ENCODE measurements around the gene CACFD1.

CACFD1 gene

DNA sequence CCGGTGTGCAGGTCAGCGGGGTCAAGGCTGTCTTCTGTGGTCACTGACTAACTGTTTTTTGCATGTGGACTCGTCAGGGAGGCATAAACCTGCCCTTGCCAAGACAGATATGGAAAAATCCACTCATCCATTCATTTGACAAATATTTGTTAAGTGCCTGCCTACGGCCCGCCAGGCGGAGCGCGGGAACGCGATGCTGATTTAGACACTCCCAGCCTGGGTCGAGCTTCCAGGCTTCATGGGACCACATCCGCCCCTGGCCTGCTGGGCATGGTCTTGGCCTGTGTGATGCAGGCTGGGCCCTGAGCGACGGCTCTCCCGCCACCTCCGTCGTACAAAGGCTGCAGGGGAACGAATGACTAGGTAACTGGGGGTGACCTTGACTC is 46.9 kb downstream of the CACFD1 start:
- H3K27ac Mint-ChIP-seq = no peak overlapping the region
- DNase-seq = no peak
- H3K4me1 Mint-ChIP-seq (ENCODE audit: low read depth) = peaks cover 18% of the 10 kb centered on the region
- no peak overlapping the region for H3K4me3 Mint-ChIP-seq
- no peaks in the 10 kb centered on the region for H3K36me3 Mint-ChIP-seq (ENCODE audit: low read depth)
- H3K9me3 Mint-ChIP-seq = peaks cover 9% of the 10 kb centered on the region
- no peaks in the 10 kb centered on the region for H3K27me3 Mint-ChIP-seq

- no peaks in the 10 kb centered on the region for H3K36me3 Mint-ChIP-seq (ENCODE audit: low read depth)
- H3K27ac Mint-ChIP-seq = no peak overlapping the region
- H3K27me3 Mint-ChIP-seq = no peaks in the 10 kb centered on the region
- DNase-seq = no peak
- no peak overlapping the region for H3K4me3 Mint-ChIP-seq
- peaks cover 18% of the 10 kb centered on the region for H3K4me1 Mint-ChIP-seq (ENCODE audit: low read depth)
- H3K9me3 Mint-ChIP-seq = peaks cover 3% of the 10 kb centered on the region
Measured at GRCh38 chr9:133507246-133507965, 47.6 kb downstream of the CACFD1 start.

DNA sequence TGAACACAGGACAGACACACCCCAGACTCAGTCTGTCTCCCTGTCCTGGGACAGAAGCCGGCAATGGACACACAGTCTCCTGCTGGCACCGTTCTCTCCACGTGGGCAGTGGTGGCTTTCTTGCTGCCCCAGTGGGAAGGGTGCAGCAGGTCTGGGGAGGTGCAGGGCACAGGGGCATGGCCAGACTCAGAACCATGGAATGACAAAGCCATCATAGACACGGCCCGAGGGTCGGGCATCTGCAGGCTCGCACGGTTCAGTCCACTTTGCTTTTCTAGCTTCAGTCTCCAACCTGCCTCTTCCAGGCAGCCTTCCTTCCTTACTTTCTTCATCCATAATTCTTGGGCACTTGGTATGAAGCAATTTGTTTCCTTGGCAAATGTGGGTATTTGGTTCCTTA is 48.3 kb downstream of the CACFD1 start:
- Mint-ChIP-seq H3K27me3 (no peaks in the 10 kb centered on the region), H3K4me1 (ENCODE audit: low read depth) (peaks cover 18% of the 10 kb centered on the region), H3K9me3 (no peaks in the 10 kb centered on the region), H3K27ac (no peak overlapping the region), H3K4me3 (no peak overlapping the region), H3K36me3 (ENCODE audit: low read depth) (no peaks in the 10 kb centered on the region)
- DNase-seq = no peak

DNA sequence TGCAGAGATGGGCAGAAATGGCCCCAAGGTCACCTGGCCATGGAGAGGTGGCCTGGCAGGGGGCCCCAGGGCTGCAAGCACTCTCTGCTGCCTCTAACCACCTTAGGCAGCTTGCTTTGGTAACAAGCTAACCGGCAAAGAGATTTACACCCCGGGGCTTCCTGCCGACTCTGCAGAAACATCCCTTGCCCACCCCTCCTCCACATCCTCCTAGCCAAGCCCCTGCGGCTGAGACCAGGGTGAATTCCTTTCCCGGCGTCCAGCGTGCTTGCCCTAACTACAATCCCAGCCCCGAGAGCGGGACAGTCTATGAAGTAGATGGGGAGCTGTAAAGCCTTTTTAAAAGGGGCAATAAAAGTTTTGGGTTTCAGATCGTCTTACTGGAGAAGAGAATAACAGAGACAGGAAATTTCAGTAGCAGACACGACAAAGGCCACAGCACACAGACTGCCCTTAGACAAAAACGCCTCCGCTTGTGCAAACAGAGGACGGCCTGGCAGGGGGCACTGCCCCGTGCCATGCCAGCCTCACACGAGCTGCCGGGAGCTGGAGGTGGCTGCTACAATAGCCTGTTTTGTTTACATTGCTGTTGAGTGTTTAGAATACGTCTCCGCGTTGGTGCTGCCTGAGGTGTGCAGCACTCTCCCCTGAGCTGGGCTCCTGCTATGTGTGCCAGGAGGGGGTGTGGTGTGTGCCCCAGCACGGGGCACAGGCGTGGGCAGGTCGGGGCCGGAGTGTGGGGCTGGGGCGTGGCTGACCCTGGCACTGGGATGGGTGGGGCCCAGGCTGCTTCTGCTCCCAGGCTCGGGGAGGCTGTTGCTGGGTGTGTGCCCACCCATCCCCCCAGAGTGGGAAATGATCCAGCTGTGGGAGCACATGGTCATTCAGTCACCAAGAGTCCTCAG is 49.7 kb downstream of the CACFD1 start:
- H3K4me1 Mint-ChIP-seq (ENCODE audit: low read depth) = peaks cover 18% of the 10 kb centered on the region
- peak overlapping the region; percentile 63 for H3K27ac Mint-ChIP-seq
- H3K4me3 Mint-ChIP-seq = peak overlapping the region; percentile 54
- H3K9me3 Mint-ChIP-seq = no peaks in the 10 kb centered on the region
- H3K36me3 Mint-ChIP-seq (ENCODE audit: low read depth) = no peaks in the 10 kb centered on the region
- peak; percentile 45 for DNase-seq
- no peaks in the 10 kb centered on the region for H3K27me3 Mint-ChIP-seq

DNA sequence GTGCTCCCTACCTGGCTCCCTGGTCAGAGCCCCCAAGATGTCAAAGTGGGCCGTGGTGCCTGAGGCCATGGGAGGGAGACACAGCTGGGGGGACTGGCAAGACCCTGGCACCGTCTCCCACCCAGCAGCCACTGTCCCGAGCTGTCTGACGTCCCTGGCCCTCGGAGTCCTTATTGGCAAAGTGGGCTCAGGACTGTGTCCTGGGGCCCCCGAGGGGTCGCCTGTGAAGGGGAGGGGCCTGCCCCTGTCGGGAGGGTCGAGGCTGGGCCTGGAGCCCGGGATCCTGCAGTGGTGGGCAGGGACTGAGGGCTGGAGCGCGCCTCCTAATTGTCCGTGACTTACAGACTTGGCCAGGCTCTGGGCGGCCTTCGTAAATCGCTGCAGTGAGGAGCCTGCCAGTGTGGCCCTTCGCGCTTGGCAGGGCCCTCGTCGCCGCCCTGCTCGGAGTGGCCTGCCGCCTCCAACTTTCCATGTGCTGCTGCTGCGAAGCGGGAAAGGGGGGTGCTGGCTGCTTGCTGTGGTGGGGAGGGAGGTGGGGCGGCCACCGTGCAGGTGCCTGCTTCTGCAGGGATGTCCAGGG is 51.2 kb downstream of the CACFD1 start:
- Mint-ChIP-seq H3K27me3 (no peaks in the 10 kb centered on the region), H3K4me3 (no peak overlapping the region)

GRCh38 chr9:133511607-133512006 is 51.8 kb downstream of the CACFD1 start:
- Mint-ChIP-seq H3K36me3 (ENCODE audit: low read depth) (no peaks in the 10 kb centered on the region), H3K4me1 (ENCODE audit: low read depth) (peaks cover 18% of the 10 kb centered on the region), H3K27ac (no peak overlapping the region), H3K9me3 (no peaks in the 10 kb centered on the region), H3K27me3 (no peaks in the 10 kb centered on the region), H3K4me3 (no peak overlapping the region)
- DNase-seq = no peak

More for the DNA sequence above, 51.2 kb downstream of the CACFD1 start:
- Mint-ChIP-seq H3K4me1 (ENCODE audit: low read depth) (peaks cover 18% of the 10 kb centered on the region), H3K9me3 (no peaks in the 10 kb centered on the region), H3K27ac (no peak overlapping the region), H3K36me3 (ENCODE audit: low read depth) (no peaks in the 10 kb centered on the region)
- DNase-seq = no peak

- no peak overlapping the region for H3K27ac Mint-ChIP-seq
- H3K27me3 Mint-ChIP-seq = no peaks in the 10 kb centered on the region
- H3K36me3 Mint-ChIP-seq (ENCODE audit: low read depth) = no peaks in the 10 kb centered on the region
- peaks cover 18% of the 10 kb centered on the region for H3K4me1 Mint-ChIP-seq (ENCODE audit: low read depth)
- DNase-seq = no peak
- H3K4me3 Mint-ChIP-seq = no peak overlapping the region
- H3K9me3 Mint-ChIP-seq = no peaks in the 10 kb centered on the region
Measured at GRCh38 chr9:133512253-133513213, 52.8 kb downstream of the CACFD1 start.

DNA sequence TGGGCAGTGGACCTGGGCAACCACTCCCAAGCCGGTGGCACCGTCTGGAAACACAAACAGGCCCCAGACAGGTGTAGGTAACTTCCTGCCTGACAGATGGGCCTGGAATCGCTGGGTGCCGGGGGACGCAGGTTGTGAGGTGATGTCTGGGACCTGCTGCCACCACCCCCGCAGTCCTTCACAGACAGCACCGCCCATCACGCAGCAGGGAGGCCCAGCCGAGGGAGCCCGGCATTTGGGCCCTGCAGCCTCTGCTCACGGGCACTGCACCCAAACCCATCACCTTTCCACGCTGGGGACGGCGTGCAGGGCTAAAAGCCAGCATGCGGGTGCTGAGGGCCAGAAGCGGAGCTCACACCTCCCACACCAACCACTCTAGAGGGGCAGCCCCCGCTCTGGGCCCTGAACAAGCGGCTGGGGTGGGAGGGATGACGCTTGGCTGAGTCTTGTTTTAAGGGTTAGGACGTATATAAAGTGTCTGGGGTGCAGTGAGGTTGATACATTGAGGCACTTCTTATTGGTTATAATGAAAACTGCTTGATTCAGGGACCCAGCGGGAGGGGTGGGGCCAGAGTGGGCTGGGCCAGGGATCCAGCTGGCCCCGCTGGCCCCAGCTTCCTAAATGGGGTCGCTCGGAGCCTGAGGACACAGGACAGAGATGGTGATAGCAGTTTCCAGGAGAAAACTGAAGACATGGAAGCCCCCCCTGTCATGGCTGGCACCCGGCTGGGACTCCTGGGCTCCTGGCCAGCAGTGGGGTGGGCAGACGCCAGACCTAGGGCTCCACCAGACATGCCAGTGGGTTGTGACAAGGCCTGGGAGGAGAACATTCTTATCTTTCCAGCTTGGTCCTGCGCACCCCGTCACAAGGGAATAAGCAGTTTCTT is 53.7 kb downstream of the CACFD1 start:
- peaks cover 15% of the 10 kb centered on the region for H3K4me1 Mint-ChIP-seq (ENCODE audit: low read depth)
- H3K27me3 Mint-ChIP-seq = no peaks in the 10 kb centered on the region
- no peaks in the 10 kb centered on the region for H3K36me3 Mint-ChIP-seq (ENCODE audit: low read depth)
- DNase-seq = no peak
- H3K9me3 Mint-ChIP-seq = no peaks in the 10 kb centered on the region
- no peak overlapping the region for H3K27ac Mint-ChIP-seq
- no peak overlapping the region for H3K4me3 Mint-ChIP-seq

GRCh38 chr9:133514460-133515239 is 54.9 kb downstream of the CACFD1 start:
- H3K27me3 Mint-ChIP-seq = no peaks in the 10 kb centered on the region

DNA sequence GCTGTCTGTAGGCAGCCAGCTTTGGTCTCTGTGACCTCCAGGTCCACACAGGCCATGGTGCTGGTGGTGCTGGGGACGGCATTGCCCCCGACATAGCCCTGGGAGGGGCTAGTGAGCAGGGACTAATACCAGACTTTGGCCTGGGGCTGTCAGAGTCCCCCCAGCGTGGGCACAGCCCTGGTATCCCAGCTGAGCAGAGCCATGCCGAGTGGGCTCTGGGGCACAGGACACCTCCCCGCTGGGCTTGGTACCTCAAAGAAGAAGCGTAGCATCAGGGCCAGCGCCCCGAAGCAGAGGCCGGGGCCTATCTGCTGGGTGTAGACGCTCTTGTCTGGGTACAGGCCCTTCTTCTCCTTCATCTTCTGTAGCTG is 55.4 kb downstream of the CACFD1 start:
- Mint-ChIP-seq H3K27ac (no peak overlapping the region), H3K36me3 (ENCODE audit: low read depth) (no peaks in the 10 kb centered on the region), H3K4me1 (ENCODE audit: low read depth) (no peaks in the 10 kb centered on the region), H3K9me3 (no peaks in the 10 kb centered on the region), H3K27me3 (no peaks in the 10 kb centered on the region), H3K4me3 (no peak overlapping the region)
- no peak for DNase-seq

More at GRCh38 chr9:133514460-133515239, 54.9 kb downstream of the CACFD1 start:
- no peak overlapping the region for H3K4me3 Mint-ChIP-seq
- H3K9me3 Mint-ChIP-seq = no peaks in the 10 kb centered on the region
- H3K27ac Mint-ChIP-seq = no peak overlapping the region
- peaks cover 4% of the 10 kb centered on the region for H3K4me1 Mint-ChIP-seq (ENCODE audit: low read depth)
- H3K36me3 Mint-ChIP-seq (ENCODE audit: low read depth) = no peaks in the 10 kb centered on the region
- no peak for DNase-seq

GRCh38 chr9:133515615-133516255 is 56.0 kb downstream of the CACFD1 start:
- no peaks in the 10 kb centered on the region for H3K4me1 Mint-ChIP-seq (ENCODE audit: low read depth)
- H3K27me3 Mint-ChIP-seq = no peaks in the 10 kb centered on the region
- DNase-seq = no peak
- H3K36me3 Mint-ChIP-seq (ENCODE audit: low read depth) = no peaks in the 10 kb centered on the region
- no peak overlapping the region for H3K27ac Mint-ChIP-seq
- no peak overlapping the region for H3K4me3 Mint-ChIP-seq
- H3K9me3 Mint-ChIP-seq = no peaks in the 10 kb centered on the region

DNA sequence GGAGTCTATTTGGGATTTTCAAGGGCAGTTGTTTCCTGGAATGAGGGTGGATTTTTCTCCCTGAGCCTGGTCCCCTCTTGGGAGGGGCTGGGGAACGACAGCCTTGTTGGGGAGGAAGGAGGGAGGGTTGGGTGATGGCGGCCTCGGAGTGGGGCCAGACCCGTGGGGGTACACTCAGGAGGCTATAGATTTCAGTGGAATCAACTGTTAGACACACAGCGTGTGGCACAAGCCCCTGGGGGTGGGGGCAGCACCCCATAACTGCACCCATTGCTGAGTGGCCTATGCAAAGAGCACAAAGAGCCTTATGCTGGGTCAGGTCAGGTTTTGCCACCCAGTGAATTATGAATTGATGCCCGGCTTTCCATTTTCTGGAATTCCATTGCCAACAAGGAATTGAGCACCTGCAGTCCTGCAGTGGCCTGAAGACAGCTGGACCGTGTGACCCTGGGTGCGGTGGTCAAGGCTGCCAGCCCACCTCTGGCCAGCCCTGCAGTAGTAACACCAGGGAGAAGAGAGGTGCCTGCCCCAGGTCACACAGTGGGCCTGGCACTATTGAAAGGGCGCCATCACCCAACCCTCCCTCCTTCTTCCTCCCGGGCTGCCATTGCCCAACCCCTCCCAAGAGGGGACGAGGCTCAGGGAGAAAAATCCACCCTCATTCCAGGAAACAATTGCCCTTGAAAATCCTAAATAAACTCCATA is 56.6 kb downstream of the CACFD1 start:
- Mint-ChIP-seq H3K9me3 (no peaks in the 10 kb centered on the region), H3K27me3 (no peaks in the 10 kb centered on the region), H3K36me3 (ENCODE audit: low read depth) (no peaks in the 10 kb centered on the region), H3K4me1 (ENCODE audit: low read depth) (no peaks in the 10 kb centered on the region), H3K27ac (no peak overlapping the region), H3K4me3 (no peak overlapping the region)
- DNase-seq = no peak
